Measurements from ENCODE around the gene PSD4.

Gene PSD4

DNA sequence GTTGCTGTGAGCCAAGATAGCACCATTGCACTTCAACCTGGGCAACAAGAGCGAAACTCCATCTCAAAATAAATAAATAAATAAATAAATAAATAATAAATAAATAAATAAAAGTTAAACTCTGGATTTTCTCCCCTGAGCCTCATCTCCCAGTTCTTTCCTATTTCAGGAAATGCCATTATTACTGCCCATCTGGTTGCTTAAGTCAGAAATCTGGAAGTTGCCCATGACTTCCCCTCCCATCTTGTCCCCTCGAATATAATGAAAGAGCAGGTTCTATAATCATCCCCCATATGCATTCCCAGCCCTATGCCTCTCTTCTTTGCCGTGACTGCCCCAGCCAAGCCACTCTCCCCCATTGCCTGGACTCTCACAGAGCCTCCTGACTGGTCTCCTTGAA, 4.2 kb upstream of the PSD4 start:
- DNase-seq: no peak

DNA sequence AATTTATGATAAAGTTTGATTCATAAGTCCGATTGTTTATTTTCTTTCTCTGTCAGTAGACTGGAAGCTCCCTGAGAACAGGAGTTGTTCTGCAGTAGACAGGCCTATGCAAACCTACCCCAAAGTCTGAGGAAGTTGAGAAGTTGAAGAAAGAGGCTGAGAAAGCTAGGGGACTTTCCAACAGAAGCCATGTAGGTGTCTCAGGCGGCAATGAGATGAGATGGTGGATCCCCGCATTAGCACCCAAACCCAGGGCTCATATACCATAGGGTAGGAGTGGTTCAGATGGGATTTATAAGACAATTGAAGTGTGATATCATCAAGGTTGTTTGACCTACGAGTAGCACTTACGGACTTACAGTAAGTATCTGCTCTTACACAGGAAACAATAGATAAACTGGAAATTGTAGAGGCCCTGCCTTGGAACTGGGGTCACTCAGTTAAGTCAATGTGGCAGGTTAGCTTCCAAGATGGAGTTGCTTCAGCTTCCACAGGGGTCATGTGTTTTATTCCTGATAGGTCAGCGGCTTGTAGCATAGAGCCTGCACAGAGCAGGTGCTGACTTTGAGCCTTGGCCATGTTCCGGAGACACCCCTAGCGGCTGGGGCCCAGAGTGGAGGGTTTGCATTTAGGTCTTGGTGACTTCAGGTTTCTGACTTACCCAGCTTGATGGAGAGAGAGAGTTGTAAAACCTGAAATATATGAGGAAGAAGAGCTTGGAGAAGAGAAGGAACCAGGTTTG, 2.3 kb upstream of the PSD4 start:
- no peak for DNase-seq

DNA sequence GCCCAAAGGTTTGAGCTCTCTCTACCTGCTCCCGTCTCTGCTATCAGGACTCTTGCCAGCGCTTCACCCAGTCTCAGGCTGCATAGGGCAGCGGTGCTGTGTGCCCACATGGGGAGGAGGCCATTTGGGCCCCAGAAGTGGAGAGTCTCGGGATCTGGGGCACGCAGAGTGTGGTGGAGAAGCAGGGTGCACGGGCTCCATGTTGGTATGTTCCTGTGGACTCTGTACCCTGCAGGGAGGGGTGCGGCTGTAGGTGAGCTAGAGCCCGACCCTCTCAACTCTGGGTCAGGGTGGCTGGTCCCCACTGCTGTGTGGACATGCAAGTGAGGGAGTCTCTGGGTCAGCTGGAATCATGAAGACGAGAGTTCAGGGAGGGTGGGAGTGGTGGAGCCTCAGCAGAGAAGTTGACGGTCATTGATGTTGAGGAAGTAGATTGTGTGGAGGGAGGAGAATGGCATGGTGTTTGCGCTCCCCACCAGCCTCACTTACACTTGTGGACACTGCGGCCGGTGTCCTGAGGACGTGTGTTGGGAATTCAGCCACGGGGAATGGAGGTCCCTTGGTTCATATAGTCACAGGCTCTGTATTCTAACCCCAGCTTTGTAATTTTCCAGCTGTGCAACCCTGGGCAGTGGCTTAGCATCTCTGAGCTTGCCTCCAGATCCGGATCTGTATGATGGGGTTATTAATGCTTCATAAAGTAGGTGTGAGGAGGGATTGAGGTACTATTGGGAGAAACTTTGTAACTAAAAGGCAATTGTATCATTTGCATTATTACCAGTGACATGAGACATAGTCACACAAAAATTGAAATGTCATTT, 840 bp upstream of the PSD4 start:
- DNase-seq: no peak

DNA sequence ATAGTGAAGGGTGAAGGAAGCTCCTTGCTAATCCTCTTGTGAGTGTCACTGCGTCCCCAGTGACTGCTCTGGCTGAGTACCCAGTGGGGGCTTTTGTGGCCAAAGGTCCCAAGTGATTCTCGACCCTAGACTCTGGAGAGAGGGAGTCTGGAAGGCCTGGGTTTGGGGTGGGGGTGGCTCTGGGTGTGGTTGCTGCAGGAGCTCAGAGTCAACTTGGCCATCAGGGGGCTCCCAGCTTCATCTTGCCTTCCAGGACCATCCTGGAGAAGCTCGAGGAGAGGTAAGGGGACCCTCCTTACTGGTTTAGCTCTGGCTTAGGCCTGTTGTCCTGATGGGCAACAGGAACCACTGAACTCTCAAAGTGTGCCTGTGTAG, 592 bp downstream of the PSD4 start:
- DNase-seq: no peak

DNA sequence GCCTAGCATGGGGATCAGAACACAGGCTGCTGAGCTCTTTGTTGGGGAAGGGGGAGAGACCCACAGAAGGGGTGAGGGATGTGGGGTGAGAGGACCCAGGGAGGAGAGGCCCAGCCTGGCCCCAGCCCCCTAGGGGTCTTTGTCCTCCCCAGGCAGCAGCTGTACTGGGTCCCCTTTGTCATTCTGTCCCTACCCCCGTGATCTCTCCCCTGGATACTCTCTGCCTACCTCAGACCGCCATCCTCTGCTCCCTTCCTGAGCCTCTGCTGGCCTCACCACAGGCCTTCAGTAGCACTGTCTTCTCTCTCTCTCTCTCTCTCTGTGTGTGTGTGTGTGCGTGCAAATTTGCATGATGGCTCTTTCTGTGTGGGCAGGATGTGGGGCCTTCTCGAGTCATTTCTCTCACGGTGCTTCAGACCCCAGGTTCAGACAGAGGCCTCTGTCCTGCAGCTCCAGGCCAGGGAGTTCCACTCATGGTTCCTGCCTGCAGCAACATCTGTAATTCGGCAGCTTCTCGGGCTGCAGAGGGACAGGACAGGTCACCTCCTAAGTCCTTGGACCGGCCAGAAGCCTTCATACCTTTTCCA, 1.4 kb downstream of the PSD4 start:
- DNase-seq: peak; percentile 44

DNA sequence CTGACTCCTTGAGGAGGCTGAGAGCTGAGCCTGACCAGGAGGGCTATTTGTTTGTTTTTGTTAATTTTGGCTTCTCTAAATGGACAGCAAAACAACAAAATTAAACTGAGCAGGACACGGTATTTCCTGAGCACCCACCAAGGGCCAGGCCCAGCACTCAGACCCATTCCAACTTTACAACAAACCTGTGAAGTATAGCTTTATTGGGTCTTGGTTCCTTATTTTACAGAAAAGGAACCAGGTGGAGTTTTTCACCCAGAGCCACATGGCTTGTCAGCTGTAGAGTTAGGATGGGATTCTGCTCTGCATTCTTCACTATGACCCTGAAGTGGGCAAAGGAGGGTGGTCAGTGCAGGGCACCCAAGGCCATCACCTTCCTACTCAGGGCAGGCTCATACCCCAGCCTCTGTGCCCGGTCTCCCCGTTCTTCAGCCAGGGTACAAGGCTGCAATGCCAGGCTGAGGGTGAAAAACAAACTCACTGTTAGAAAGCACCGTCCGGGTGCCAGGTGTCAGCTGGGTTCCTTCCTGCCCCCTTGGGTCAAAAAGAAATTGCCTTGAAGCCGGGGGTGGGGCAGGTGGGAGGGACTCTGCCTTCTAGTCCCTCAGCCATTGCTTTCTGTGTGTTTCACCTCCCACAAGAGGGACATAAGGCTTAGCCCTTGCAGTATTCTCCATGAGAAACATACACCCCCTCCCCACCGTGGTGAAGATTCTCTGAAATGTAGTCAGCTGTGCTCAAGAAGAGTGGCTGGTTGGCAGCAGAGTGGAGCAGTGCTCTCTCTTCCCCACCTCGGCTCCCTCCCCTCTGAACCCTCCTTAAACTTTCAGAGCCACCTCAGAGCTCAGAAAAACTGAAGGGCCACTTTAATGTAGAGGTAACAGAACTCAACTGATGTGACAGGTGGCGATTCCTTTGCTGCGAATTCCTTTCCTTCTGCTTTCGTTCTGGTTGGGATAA, 2.2 kb downstream of the PSD4 start:
- DNase-seq: no peak

DNA sequence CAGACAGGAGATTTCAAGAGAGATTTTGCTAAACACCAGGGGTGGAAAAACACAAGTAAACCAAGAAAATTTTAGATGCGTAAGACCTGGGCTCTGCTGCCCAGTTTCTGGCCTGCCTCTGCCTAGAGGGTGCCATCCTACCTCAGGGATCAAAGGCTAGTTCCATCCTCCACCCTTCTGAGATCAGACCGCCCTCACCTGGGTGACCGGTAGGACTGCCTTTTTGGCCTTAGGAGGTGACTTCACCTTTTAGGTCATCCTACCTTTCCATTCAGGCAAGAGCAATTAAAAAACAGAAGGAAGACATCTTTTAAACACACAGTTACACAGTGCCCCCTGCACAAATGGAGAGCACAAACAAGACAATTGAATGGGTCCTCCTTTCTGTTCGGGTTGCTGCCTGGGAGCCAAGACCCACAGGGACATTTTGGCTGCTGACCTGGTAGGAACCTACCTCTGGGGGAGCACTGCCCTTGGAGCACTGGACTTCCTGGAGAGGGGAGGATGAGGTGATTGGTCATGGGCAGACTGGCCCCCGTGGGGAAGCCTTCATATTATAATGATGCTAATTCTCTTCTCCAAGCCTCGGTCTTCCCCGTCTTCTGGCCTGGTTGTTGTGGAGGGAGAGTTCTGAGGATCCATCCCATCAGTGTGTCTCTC, 3.1 kb downstream of the PSD4 start:
- DNase-seq: no peak

DNA sequence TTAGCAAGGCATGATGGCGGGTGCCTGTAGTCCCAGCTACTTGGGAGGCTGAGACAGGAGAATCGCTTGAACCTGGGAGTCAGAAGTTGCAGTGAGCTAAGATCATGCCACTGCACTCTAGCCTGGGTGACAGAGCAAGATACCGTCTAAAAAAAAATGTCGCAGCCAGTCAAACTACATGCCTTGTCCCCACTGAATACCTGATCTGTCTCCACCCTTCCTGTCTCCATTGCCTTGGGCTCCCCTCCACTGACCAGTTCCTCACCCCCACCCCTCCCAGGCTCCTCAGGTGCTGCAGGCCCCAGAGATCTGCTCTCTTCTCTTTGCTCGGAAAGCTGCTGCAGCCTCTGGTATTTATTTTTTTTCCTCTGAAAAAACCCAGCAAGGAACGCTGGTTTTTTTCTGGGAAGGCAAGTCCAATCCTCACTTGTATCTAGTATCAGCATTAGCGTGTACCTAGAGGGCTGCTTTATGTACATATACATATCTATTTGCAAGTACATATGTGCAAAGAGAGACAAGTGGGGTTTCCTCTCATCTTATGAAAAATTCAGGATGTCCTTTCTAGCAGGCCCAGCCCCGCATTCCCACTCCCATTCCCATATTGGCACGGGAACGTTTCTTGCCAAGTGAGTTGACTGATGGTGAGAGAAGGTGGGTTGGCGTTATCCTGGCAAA, 4.4 kb downstream of the PSD4 start:
- no peak for DNase-seq

DNA sequence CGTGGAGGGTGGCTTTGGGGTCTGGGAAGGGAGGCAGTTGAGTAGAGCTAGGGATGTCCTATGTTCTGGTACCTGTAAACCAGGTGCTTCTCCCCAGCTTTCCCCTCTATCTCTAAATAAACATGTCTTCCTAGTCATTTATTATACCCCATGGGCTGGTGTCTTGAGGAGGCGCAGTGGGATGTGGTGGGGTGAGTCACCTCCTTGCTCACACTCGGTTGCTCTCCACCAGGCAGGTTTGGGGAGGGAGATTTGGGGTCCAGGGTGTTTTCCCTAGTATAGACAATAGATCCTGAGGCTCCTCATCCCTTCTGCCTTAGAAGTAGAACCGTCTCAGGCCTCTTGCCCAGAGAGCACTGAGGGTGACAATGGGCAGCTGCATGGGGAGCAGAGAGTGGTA, 5.1 kb downstream of the PSD4 start:
- peak; percentile 27 for DNase-seq

DNA sequence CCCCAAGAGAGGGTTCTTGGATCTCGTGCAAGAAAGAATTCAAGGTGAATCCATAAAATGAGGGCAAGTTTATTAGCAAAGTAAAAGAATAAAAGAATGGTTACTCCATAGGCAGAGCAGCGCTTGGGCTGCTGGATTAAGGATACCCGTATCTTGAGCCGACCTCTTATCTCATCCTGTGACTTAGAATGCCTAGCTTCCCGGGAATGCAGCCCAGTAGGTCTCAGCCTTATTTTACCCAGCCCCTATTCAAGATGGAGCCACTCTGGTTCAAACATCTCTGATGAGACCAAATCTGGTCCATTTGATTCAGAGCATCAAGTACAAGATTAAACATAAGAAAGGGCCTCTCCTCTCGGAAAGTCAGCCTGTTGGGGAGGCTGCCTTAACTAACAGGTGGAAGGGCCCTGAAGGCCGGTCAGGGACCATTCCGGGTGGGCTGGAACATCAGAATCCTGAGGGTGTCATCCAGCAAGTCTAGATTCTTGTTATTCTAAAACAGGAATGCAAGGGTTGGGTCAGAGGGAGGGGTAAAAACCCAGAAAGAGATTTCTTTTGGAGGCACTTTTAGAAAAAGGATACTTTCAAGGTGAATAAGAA, 5.8 kb downstream of the PSD4 start:
- DNase-seq: no peak

DNA sequence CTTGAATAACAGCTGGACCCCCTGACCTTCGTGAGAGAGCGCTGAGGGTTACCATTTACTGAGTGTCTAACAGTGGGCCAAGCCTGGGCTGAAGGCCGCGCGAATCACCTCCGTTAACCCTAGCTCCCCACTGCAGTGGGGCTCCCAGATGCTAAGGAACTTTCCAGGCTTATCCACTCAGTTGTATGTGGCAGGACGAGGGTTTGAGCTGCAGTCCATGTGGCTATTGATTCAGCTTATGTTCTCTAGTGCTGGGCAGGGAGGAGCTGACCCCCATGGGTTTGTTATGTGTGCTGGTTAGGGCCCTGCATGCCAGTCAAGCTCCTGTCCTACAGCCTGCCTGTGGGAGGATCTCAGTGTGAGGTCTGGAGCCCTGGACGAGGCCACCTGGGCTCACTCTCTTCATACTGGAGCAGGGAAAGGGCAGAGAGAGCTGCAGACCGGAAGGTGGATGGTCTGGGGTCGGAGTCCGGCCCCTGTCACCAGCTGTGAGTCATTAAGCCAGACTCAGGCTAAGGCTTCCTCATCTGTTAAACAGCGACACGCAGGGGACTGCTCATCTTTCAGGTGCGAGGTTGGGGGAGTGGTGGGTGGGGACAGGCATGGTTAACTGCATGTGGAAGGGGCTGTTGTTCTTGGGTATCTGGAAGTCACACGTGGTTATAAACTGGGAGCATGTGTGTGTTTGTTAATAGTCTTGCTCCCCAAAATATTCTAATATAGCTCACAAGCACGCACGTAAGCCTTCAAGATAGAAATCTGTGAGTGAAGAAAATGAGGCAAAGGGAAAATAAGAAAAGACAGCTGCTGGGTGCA, 6.6 kb downstream of the PSD4 start:
- no peak for DNase-seq

DNA sequence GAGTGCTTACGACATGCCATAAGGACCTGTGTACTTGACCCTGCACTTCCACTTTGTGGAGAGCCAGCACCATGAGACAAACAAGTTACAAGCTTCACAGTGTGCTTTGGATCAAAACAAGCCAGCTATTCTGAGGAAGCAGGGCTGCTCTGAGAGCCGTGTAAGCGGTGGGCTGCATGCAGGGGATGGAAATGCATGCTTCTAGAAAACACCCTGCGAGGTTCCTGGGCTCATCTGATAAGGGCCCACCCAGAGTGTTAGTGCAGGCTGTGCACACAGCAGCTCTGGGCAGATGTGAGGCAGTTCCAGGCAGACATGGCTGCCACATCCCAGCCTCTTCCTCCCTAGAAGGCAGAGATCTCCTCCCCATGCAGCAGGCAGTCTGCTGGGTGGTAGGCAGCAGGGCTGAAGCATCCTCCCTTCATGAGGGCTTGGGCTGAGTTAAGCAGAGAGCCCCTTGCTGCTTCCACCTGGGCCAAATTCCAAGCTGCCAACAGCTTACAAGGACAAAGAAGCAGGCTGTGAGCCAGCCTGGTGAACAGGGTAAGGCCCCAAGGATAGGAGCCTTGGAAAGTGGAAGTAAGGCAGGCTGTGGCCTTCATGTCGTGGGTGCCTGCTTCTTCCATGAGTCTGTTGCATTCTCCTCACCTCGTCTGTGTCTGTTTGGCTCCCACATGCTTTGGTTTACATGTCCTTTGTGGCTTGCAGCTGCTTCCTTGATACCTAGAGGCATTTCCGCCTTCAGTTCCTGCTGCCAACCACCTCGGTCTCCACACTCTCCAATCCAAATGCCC, 7.7 kb downstream of the PSD4 start:
- DNase-seq: no peak

DNA sequence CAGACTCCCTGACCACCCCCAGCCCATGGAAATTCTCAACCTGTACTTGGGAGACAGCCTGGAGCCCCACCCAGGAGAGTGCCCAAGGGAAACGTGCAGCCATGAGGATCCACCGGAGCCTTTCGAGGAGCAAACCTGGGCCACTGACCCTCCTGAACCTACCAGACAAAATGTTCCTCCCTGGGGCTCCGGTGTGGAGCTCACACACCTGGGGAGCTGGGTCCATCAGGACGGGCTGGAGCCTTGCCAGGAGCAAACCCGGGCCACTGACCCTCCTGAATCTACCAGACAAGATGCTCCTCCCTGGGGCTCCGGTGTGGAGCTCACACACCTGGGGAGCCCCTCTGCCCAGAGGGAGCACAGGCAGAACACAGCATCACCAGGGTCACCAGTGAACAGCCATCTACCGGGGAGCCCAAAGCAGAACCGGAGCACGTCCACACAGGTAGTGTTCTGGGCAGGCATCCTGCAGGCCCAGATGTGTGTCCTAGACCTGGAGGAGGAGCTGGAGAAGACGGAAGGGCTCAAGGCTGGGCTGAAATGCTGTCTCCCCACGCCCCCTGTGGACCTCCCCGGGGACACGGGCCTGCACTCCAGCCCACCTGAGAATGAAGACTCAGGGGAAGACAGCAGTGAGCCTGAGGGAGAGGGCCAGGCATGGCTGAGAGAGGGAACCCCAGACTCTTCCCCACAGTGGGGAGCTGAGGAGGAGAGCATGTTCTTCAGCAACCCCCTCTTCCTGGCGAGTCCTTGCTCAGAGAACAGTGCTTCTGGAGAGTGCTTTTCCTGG, 8.9 kb downstream of the PSD4 start:
- no peak for DNase-seq

DNA sequence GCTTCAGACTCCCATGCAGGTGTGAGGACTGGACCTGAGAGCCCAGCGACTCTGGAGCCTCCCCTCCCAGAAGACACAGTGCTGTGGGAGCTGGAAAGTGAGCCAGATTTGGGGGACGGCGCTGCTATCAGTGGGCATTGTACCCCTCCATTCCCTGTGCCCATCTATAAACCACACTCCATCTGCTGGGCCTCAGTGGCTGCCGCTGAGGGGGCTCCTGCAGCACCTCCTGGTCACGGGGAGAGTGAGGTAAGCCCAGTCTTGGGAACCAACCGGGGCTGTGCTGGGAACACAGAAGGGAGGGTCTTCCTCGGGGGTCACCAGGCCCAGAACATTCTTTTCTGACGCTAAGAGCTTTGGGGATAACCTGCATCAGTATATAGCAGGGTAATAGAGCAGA, 9.5 kb downstream of the PSD4 start:
- DNase-seq: no peak

DNA sequence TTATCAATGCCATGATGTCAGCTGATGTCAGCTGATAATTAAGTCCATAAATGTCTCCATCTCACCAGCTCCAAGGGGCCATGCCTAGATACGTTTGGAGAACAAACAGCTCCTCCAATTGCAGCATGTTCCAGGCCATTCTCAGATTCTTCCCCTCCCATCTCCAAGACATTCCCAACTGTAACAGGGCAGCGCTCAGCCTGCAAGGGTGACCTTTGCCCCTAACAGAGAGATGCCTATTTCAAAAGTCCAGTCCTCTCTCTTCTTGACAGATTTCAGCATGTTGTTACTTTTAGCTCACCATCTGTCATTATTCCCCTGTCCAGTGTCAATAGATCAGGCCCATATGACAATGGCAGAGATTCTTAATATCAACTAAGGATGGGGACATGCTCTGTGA, 9.9 kb downstream of the PSD4 start:
- DNase-seq: no peak

DNA sequence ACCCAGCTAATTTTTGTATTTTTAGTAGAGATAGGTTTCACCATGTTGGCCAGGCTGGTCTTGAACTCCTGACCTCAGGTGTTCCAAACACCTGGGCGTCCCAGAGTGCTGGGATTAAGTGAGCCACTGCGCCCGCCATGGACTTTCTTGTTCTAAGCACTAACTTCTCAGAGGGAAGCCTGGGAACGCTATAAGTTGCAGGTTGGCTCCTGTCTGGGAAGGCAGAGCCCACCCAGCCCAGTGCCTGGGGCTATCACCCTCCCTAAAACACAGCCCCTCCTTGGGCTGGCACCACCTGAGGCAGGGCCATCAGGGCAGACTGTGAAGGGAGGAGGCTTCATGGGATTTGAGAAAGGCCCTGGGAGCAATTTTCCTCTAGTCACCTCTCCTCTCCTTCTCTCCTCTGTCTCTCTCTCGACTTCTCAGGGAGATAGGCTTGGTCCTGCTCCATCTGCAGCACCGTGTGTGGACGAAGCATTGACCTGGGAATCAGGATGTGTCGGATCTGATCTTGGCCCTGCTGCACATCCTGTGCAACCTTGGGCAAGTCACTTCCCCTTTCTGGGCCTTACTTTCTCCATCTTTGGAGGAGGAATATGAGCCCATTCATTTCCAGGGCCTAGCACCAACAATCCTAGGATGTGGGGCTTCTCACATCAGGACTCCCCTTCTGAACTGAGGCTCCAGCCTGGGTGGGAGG, 10.9 kb downstream of the PSD4 start:
- no peak for DNase-seq

DNA sequence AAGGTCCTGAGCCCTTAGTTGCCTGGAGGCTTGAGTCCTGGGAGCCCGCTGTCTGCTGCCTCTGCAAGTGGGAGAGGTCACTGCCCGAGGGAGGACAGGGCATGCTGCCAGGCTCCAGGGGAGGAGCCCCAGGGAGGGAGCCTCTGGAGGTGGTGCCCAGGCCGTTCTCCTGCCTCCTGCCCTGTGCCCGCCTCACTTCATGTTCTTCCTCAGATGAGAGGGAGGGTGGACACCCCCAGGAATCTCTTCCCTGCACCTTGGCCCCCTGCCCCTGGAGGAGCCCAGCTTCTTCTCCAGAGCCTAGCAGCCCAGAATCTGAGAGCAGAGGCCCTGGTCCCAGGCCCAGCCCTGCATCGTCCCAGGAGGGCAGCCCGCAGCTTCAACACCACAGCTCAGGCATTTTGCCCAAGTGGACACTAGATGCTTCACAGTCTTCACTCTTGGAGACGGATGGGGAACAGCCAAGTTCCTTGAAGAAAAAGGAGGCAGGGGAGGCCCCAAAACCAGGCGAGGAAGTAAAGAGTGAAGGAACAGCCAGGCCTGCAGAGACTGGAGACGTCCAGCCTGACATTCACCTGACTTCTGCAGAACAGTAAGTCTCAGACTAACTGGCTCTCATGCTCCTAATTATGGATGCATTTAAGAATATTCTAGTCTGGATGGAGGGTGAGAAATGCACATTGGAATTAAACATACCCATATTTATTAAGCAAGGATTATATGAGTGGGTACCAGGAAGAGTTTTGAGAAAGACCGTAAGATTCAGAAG, 12.1 kb downstream of the PSD4 start:
- no peak for DNase-seq

All from T-helper 9 cell (primary cell).